H1 (cell line): ENCODE results near the gene NAA20. TPM values are rescaled to one million over a fixed set of nuclear protein-coding genes. Genes with fewer than 3 reads are reported as not detected.

Source experiments
- CTCF ChIA-PET: fragments of 300-600 bp; sonication (Branson Sonifier 250); formaldehyde crosslinking; loops from one replicate; lab custom pipeline; 2021; ENCODE audit not compliant: partially characterized antibody; lab: Charles Lee
- POLR2A ChIA-PET: fragments of 300-600 bp; sonication (Branson Sonifier 250); formaldehyde crosslinking; loops from one replicate; lab custom pipeline; 2021; ENCODE audit warnings: inconsistent platforms; ENCODE audit not compliant: partially characterized antibody; lab: Charles Lee
- DNase-seq, 2 experiments: peaks; one replicate each; pipeline versions ENCODE4 v3.0.0 to v3.0.0-alpha.2; 2010 to 2022; ENCODE audit warnings: low spot score in 2 of 2, low read depth in 1 of 2, mixed read lengths in 1 of 2
- FAIRE-seq: peaks from 2 replicates; lab custom pipeline; 2011; peaks lifted over from hg19 to GRCh38; lab: Jason Lieb, UNC
- H2AFZ ChIP-seq: 2 replicates; pipeline ENCODE4 v1.8.1; 2012; ENCODE audit warnings: low read length, inconsistent platforms
- H2AK5ac ChIP-seq: 2 replicates; pipeline ENCODE4 v1.6.1; 2013; ENCODE audit warnings: low read depth, low read length
- H2BK120ac ChIP-seq: replicated peaks from 2 replicates; pipeline ENCODE3; 2013; ENCODE audit warnings: low read depth, low read length, inconsistent platforms
- H2BK12ac ChIP-seq: 2 replicates; pipeline ENCODE4 v1.6.1; 2013; ENCODE audit warnings: low read depth, low read length
- H2BK15ac ChIP-seq: 2 replicates; pipeline ENCODE4 v1.6.1; 2013; ENCODE audit warnings: low read length
- H2BK20ac ChIP-seq: 2 replicates; pipeline ENCODE4 v1.6.1; 2013; ENCODE audit warnings: low read length
- H2BK5ac ChIP-seq: 2 replicates; pipeline ENCODE4 v1.6.1; 2013; ENCODE audit warnings: low read depth, low read length
- H3K14ac ChIP-seq: 2 replicates; pipeline ENCODE4 v1.6.1; 2013; ENCODE audit warnings: inconsistent platforms; ENCODE audit not compliant: insufficient read length
- H3K18ac ChIP-seq: 2 replicates; pipeline ENCODE4 v1.6.1; 2013; ENCODE audit warnings: low read length; ENCODE audit errors: extremely low read depth
- H3K23ac ChIP-seq: 2 replicates; pipeline ENCODE4 v1.6.1; 2013; ENCODE audit warnings: inconsistent platforms; ENCODE audit not compliant: insufficient read length
- H3K23me2 ChIP-seq: 2 replicates; pipeline ENCODE4 v1.6.1; 2013; ENCODE audit warnings: low read depth, low read length
- H3K27ac ChIP-seq: 2 replicates; pipeline ENCODE4 v1.6.1; 2011; ENCODE audit warnings: low read depth, low read length, inconsistent platforms
- H3K27me3 ChIP-seq, 4 experiments: replicated peaks in 1 of 4; 1 replicate in 1 of 4; 2 replicates in 3 of 4; pipeline versions ENCODE4 v1.6.1 to v1.8.1; 2011 to 2013; ENCODE audit warnings: low read length in 3 of 4, mild to moderate bottlenecking in 3 of 4, inconsistent platforms in 2 of 4, mixed read lengths in 2 of 4, moderate library complexity in 1 of 4; ENCODE audit not compliant: control insufficient read depth in 3 of 4, insufficient read depth in 3 of 4; ENCODE audit errors: extremely low read depth in 1 of 4
- H3K36me3 ChIP-seq, 4 experiments: 2 replicates each; pipeline versions ENCODE4 v1.6.1 to v1.8.1; 2011 to 2013; ENCODE audit warnings: mild to moderate bottlenecking in 4 of 4, low read length in 3 of 4, moderate library complexity in 2 of 4, control low read depth in 1 of 4, inconsistent platforms in 1 of 4; ENCODE audit not compliant: insufficient read depth in 4 of 4, control insufficient read depth in 2 of 4
- H3K4ac ChIP-seq: replicated peaks from 2 replicates; pipeline ENCODE3; 2013; ENCODE audit warnings: low read length, low read depth, mixed read lengths, inconsistent platforms; ENCODE audit not compliant: insufficient read length
- H3K4me1 ChIP-seq, 4 experiments: replicated peaks in 1 of 4; 1 replicate in 1 of 4; 2 replicates in 3 of 4; pipeline versions ENCODE4 v1.6.1 to v1.8.1; 2011 to 2013; ENCODE audit warnings: low read length in 3 of 4, inconsistent platforms in 2 of 4, mixed read lengths in 1 of 4; ENCODE audit not compliant: insufficient read depth in 4 of 4, control insufficient read depth in 3 of 4
- H3K4me2 ChIP-seq, 2 experiments: 2 replicates each; pipeline versions ENCODE4 v1.6.1 to v1.8.1; 2011 to 2013; ENCODE audit warnings: low read depth in 2 of 2, low read length in 2 of 2, control low read depth in 1 of 2, inconsistent platforms in 1 of 2, mild to moderate bottlenecking in 1 of 2; ENCODE audit not compliant: insufficient read depth in 1 of 2
- H3K4me3 ChIP-seq, 4 experiments: fragments of 200-600, 300-600 bp in 1 of 4; sonication (generic), shearing (Covaris generic), sonication (Bioruptor Twin) in 1 of 4; 2 replicates each; pipeline versions ENCODE4 v1.5.1 to v1.8.1; 2011 to 2016; ENCODE audit warnings: low read length in 4 of 4, low read depth in 3 of 4, control low read depth in 2 of 4, inconsistent platforms in 2 of 4, mild to moderate bottlenecking in 2 of 4, mixed read lengths in 1 of 4, moderate library complexity in 1 of 4; ENCODE audit not compliant: insufficient read depth in 2 of 4; ENCODE audit errors: extremely low read depth in 1 of 4
- H3K56ac ChIP-seq: replicated peaks from 2 replicates; pipeline ENCODE3; 2013; ENCODE audit warnings: low read depth, mild to moderate bottlenecking, mixed read lengths, low read length, inconsistent platforms; ENCODE audit not compliant: insufficient read length
- H3K79me1 ChIP-seq: 2 replicates; pipeline ENCODE4 v1.6.1; 2013; ENCODE audit warnings: low read depth, low read length, control low read depth
- H3K79me2 ChIP-seq, 2 experiments: 2 replicates each; pipeline versions ENCODE4 v1.6.1 to v1.8.1; 2012 to 2013; ENCODE audit warnings: low read length in 2 of 2, mild to moderate bottlenecking in 2 of 2, inconsistent platforms in 1 of 2; ENCODE audit not compliant: insufficient read depth in 2 of 2, control insufficient read depth in 1 of 2
- H3K9ac ChIP-seq, 4 experiments: replicated peaks in 1 of 4; 1 replicate in 1 of 4; 2 replicates in 3 of 4; pipeline versions ENCODE4 v1.6.1 to v1.8.1; 2011 to 2013; ENCODE audit warnings: low read depth in 3 of 4, low read length in 3 of 4, control low read depth in 2 of 4, mild to moderate bottlenecking in 2 of 4, moderate library complexity in 2 of 4, inconsistent platforms in 1 of 4; ENCODE audit errors: extremely low read depth in 1 of 4
- H3K9me3 ChIP-seq, 2 experiments: 2 replicates each; pipeline versions ENCODE4 v1.6.1 to v1.8.1; 2012 to 2013; ENCODE audit warnings: mild to moderate bottlenecking in 2 of 2, moderate library complexity in 2 of 2, control low read depth in 1 of 2, inconsistent platforms in 1 of 2, low read depth in 1 of 2, low read length in 1 of 2, mixed read lengths in 1 of 2; ENCODE audit not compliant: insufficient read depth in 2 of 2
- H4K20me1 ChIP-seq, 2 experiments: replicated peaks in 1 of 2; 2 replicates each; pipeline versions ENCODE3 to v1.8.1; 2011 to 2013; ENCODE audit warnings: inconsistent platforms in 2 of 2, low read length in 2 of 2, mild to moderate bottlenecking in 1 of 2; ENCODE audit not compliant: insufficient read depth in 2 of 2, control insufficient read depth in 1 of 2
- H4K5ac ChIP-seq: 2 replicates; pipeline ENCODE4 v1.6.1; 2013; ENCODE audit warnings: low read length, low read depth, mixed read lengths, inconsistent platforms; ENCODE audit not compliant: insufficient read length
- H4K8ac ChIP-seq: 2 replicates; pipeline ENCODE4 v1.8.0; 2013; ENCODE audit warnings: mild to moderate bottlenecking, moderate library complexity, low read length, inconsistent platforms; ENCODE audit not compliant: insufficient read depth; ENCODE audit errors: extremely low read depth
- H4K91ac ChIP-seq: replicated peaks from 2 replicates; pipeline ENCODE3; 2013; ENCODE audit warnings: low read length, mixed read lengths, inconsistent platforms; ENCODE audit not compliant: insufficient read length
- BACH1 ChIP-seq: IDR thresholded peaks from 2 replicates; pipeline ENCODE4 v1.6.1; 2012; ENCODE audit warnings: low read length, improper control_type of control experiment
- CTBP2 ChIP-seq: IDR thresholded peaks from 2 replicates; pipeline ENCODE4 v1.7.0; 2011; ENCODE audit warnings: borderline replicate concordance, mild to moderate bottlenecking, moderate library complexity, mixed read lengths, low read length; ENCODE audit not compliant: insufficient read depth, insufficient read length
- FOSL1 ChIP-seq: IDR thresholded peaks from 2 replicates; pipeline ENCODE4 v1.6.1; 2011; ENCODE audit warnings: mild to moderate bottlenecking, low read depth, low read length, moderate library complexity; ENCODE audit not compliant: insufficient read depth
- JUND ChIP-seq: IDR thresholded peaks from 2 replicates; pipeline ENCODE4 v1.6.1; 2011; ENCODE audit warnings: mild to moderate bottlenecking, improper control_type of control experiment, low read length
- MAFK ChIP-seq: IDR thresholded peaks from 2 replicates; pipeline ENCODE4 v1.6.1; 2012; ENCODE audit warnings: low read depth, mild to moderate bottlenecking, improper control_type of control experiment, low read length
- POLR2A ChIP-seq, 2 experiments: IDR thresholded peaks; 1 replicate in 1 of 2; 2 replicates in 1 of 2; pipeline ENCODE4 v1.6.1; 2011; ENCODE audit warnings: low read depth in 2 of 2, low read length in 2 of 2, mild to moderate bottlenecking in 2 of 2; ENCODE audit errors: control extremely low read depth in 1 of 2
- SIX5 ChIP-seq: IDR thresholded peaks from 2 replicates; pipeline ENCODE4 v1.6.1; 2011; ENCODE audit warnings: mild to moderate bottlenecking, low read depth, low read length
- SP4 ChIP-seq: IDR thresholded peaks from 2 replicates; pipeline ENCODE4 v1.6.1; 2012; ENCODE audit warnings: low read length, inconsistent platforms
- TBP ChIP-seq: IDR thresholded peaks from 2 replicates; pipeline ENCODE4 v1.6.1; 2011; ENCODE audit warnings: low read depth, low read length, improper control_type of control experiment
- TEAD4 ChIP-seq: IDR thresholded peaks from 2 replicates; pipeline ENCODE4 v1.6.1; 2012; ENCODE audit warnings: low read depth, low read length, inconsistent platforms, mixed read lengths
- WGBS, 2 experiments: shearing (Covaris generic) in 1 of 2; methylation state at CpG; one replicate each; pipeline versions ENCODE4 v1.1.6 to v1.1.7; 2013 to 2015; ENCODE audit warnings: low lambda C conversion rate in 2 of 2, mixed read lengths in 2 of 2, inconsistent platforms in 1 of 2, low coverage in 1 of 2, missing lambda C conversion rate in 1 of 2; ENCODE audit not compliant: insufficient replicate concordance in 2 of 2, insufficient coverage in 1 of 2, insufficient read length in 1 of 2; ENCODE audit errors: extremely low coverage in 1 of 2, missing lambda C conversion rate in 1 of 2; 5-methylcytosine and 5-hydroxymethylcytosine counted together
- polyA plus RNA-seq, 7 experiments: library from polyadenylated mRNA; depleted of rRNA in 3 of 7; stranded (reverse) in 5 of 7; unstranded in 2 of 7; fragments of >200 nt in 5 of 7; fragments of 200-250 nt in 2 of 7; gene quantifications; 1 replicate in 5 of 7; 2 replicates in 1 of 7; 4 replicates in 1 of 7; pipeline versions ENCODE4 v1.2.1 to v1.2.3, GENCODE V29; 2011 to 2013; ENCODE audit warnings: missing spikeins in 2 of 7, mixed read lengths in 2 of 7
- total RNA-seq: library from RNA; stranded (reverse); fragmentation: NEBNext Ultra II Directional; extraction: Animal tissue kit (Norgen Biotek cat#: 25700); gene quantifications from 2 replicates; pipeline ENCODE4 v1.2.1, GENCODE V29; 2021

The NAA20 gene
- total and polyA plus RNA-seq, 2 of the 8 experiments (the other 6 are each of a cell fraction or from before 2014, with no cell fraction given), result 21.9 to 41.1 TPM

DNA sequence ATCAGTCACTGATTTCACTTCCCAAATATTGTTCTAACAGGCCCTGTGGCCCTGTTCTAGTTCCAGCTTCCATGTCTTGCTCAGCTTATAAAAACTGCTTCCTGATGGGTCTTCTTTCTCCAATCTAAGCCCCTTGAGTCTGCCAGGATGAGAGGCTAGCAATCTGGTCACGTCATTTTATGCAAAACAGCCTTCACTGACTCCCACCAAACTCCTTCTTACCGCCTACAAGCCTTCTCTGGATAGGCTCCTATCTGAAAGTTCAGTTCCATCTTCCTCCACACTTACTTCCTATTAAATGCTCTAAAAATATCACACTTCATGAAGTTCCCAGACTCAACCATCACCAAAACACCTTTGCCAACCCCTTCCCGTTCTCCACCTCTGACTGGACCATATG is 19.6 kb downstream of the NAA20 start:
- peaks cover 21 to 91% (median 57%) of the 10 kb centered on the region in 4 experiments for H3K36me3 ChIP-seq
- H3K23ac ChIP-seq, result no peak overlapping the region
- no peak for TF ChIP-seq JUND
- TF ChIP-seq CTBP2, result no peak
- no peak for TF ChIP-seq SP4
- no peak for TF ChIP-seq POLR2A (IDR thresholded peaks at IDR 0.05; ENCODE audit: control extremely low read depth in 1 of 2, low read depth in 2 of 2, low read length in 2 of 2)
- no peak for TF ChIP-seq FOSL1
- no peak for TF ChIP-seq SIX5
- no peak for TF ChIP-seq BACH1
- TF ChIP-seq TEAD4, result no peak
- TF ChIP-seq MAFK, result no peak
- TF ChIP-seq TBP, result no peak
- peaks cover 0 to 2% (median 0%) of the 10 kb centered on the region in 4 experiments; a peak in 1 of 7 replicates for H3K4me1 ChIP-seq
- H3K4me2 ChIP-seq, result no peak overlapping the region
- no peak overlapping the region for H3K4me3 ChIP-seq
- no peak overlapping the region for H2BK5ac ChIP-seq
- H2AK5ac ChIP-seq, result no peak overlapping the region
- no peak overlapping the region for H3K27ac ChIP-seq
- POLR2A ChIA-PET, result interaction anchor here (1.2 to 2.7 kb wide), 2 partner anchors 9 kb away, joined by 6 to 9 read pairs; no protein-coding TSS in a partner anchor
- no peak overlapping the region for H3K9ac ChIP-seq
- no peaks in the 10 kb centered on the region for H3K79me2 ChIP-seq
- no peaks in the 10 kb centered on the region for H3K9me3 ChIP-seq
- no peaks in the 10 kb centered on the region for H3K79me1 ChIP-seq
- H3K14ac ChIP-seq, result no peak overlapping the region
- FAIRE-seq, result no peak
- DNase-seq, result no peak
- no peak overlapping the region for H3K4ac ChIP-seq
- no peak overlapping the region for H2AFZ ChIP-seq
- CTCF ChIA-PET, result no interaction called here
- H2BK15ac ChIP-seq, result no peak overlapping the region
- H2BK20ac ChIP-seq, result no peak overlapping the region
- no peak overlapping the region; the same call in 1 of the 2 replicates for H4K8ac ChIP-seq
- H3K23me2 ChIP-seq, result no peaks in the 10 kb centered on the region
- H2BK120ac ChIP-seq, result no peak overlapping the region
- no peaks in the 10 kb centered on the region for H3K27me3 ChIP-seq
- H3K18ac ChIP-seq, result no peak overlapping the region
- H4K91ac ChIP-seq, result no peak overlapping the region
- no peak overlapping the region for H3K56ac ChIP-seq
- no peak overlapping the region for H2BK12ac ChIP-seq
- H4K20me1 ChIP-seq, result peaks cover 0 to 3% of the 10 kb centered on the region in 2 experiments
- WGBS, 2 experiments, result 87% methylated on average over 3 of the region's 3 CpGs; no CpG with 5 or more reads in 1 of the 2 experiments
- no peak overlapping the region for H4K5ac ChIP-seq
